ENCODE results near the gene PSMB2.

- TF ChIP-seq CTCF (IDR thresholded peaks at IDR 0.05) = no peak
- no peak for TF ChIP-seq POLR2A (IDR thresholded peaks at IDR 0.05)
These were observed 13.9 kb upstream of the PSMB2 start for GRCh38 chr1:35655196-35655595.

All from thyroid gland (tissue), 4 donors.